PFSK-1 (cell line): ENCODE measurements around the gene CROCC2.

ENCODE experiments used
- FOXP2 ChIP-seq: optimal IDR thresholded peaks from 2 replicates; pipeline ENCODE3; 2011; ENCODE audit warnings: borderline replicate concordance, control low read depth, inconsistent platforms; ENCODE audit not compliant: insufficient read depth; ENCODE audit errors: extremely low read length, extremely low read depth
- POLR2AphosphoS5 ChIP-seq: IDR thresholded peaks from 2 replicates; pipeline ENCODE4 v1.6.1; 2012; ENCODE audit warnings: low read depth, mild to moderate bottlenecking, control low read depth, low read length, moderate library complexity
- SIN3A ChIP-seq: IDR thresholded peaks from 2 replicates; pipeline ENCODE4 v1.6.1; 2012; ENCODE audit warnings: mild to moderate bottlenecking, low read length, moderate library complexity, borderline replicate concordance; ENCODE audit not compliant: insufficient read depth
- TAF1 ChIP-seq: IDR thresholded peaks from 2 replicates; pipeline ENCODE4 v1.6.1; 2012; ENCODE audit warnings: low read length, control low read depth, borderline replicate concordance; ENCODE audit not compliant: insufficient read depth
- TF ChIP-seq, protein P1 (sequence below), 2 experiments: IDR thresholded peaks; 2 replicates each; pipeline versions ENCODE4 v1.6.1 to v1.8.0; 2011 to 2012; ENCODE audit warnings: low read depth in 2 of 2, low read length in 2 of 2, control low read depth in 1 of 2, inconsistent platforms in 1 of 2, mild to moderate bottlenecking in 1 of 2, moderate library complexity in 1 of 2; ENCODE audit not compliant: insufficient read depth in 1 of 2

DNA sequence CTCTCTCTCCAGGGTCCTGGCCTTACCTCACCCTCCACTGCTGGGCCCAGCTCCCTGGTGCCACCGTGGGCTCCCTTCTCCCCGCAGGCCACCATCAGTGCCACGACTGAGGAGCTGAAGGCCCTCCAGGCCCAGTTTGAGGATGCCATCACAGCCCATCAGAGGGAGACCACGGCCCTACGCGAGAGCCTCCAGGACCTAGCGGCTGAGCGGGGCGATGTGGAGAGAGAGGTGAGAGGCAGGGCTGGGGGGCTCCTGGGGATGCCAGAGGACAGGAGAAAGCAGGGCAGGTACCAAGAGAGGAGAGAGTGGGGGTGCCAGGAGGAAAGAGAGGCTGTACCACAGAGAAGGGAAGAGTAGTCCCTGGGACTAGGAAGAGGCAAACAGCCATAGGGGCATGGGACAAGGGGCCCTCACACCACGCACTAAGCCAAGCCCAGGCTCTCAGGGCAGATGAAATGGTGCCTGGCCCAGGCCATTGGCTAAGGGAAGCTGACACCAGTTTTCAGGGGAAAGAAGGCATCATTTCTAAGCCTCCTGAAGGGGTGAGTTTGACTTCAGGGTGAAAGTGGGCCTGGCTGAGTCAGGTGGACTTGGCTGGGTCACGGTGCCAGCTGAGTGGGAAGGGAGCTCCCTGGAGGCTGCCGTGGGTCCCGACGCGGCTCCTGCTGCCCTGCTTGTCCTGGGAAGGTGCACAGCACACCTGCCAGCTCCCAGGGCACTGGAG, 53.2 kb downstream of the CROCC2 start:
- no peak for TF ChIP-seq POLR2AphosphoS5
- TF ChIP-seq TAF1, result no peak
- no peak for TF ChIP-seq SIN3A
- TF ChIP-seq, protein P1, sequence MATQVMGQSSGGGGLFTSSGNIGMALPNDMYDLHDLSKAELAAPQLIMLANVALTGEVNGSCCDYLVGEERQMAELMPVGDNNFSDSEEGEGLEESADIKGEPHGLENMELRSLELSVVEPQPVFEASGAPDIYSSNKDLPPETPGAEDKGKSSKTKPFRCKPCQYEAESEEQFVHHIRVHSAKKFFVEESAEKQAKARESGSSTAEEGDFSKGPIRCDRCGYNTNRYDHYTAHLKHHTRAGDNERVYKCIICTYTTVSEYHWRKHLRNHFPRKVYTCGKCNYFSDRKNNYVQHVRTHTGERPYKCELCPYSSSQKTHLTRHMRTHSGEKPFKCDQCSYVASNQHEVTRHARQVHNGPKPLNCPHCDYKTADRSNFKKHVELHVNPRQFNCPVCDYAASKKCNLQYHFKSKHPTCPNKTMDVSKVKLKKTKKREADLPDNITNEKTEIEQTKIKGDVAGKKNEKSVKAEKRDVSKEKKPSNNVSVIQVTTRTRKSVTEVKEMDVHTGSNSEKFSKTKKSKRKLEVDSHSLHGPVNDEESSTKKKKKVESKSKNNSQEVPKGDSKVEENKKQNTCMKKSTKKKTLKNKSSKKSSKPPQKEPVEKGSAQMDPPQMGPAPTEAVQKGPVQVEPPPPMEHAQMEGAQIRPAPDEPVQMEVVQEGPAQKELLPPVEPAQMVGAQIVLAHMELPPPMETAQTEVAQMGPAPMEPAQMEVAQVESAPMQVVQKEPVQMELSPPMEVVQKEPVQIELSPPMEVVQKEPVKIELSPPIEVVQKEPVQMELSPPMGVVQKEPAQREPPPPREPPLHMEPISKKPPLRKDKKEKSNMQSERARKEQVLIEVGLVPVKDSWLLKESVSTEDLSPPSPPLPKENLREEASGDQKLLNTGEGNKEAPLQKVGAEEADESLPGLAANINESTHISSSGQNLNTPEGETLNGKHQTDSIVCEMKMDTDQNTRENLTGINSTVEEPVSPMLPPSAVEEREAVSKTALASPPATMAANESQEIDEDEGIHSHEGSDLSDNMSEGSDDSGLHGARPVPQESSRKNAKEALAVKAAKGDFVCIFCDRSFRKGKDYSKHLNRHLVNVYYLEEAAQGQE (IDR thresholded peaks at IDR 0.05; ENCODE audit: insufficient read depth in 1 of 2, low read depth in 2 of 2, low read length in 2 of 2), result no peak
- TF ChIP-seq FOXP2, result no peak
